H9 (cell line): Measurements from ENCODE around the gene NUMA1. TPM values are rescaled to one million over a fixed set of nuclear protein-coding genes. Genes with fewer than 3 reads are reported as not detected.

Experiments used
- DNase-seq: peaks from one replicate; pipeline ENCODE4 v3.0.0-alpha.2; 2017
- H2AFZ ChIP-seq: one replicate; pipeline ENCODE4 v1.6.1; 2013; ENCODE audit warnings: mild to moderate bottlenecking, low read length, control low read depth, moderate library complexity
- H2AK5ac ChIP-seq: 2 replicates; pipeline ENCODE4 v1.6.1; 2013; ENCODE audit warnings: low read length, control low read depth, mixed read lengths; ENCODE audit not compliant: insufficient read length
- H2BK120ac ChIP-seq: one replicate; pipeline ENCODE4 v1.6.1; 2013; ENCODE audit warnings: low read depth, mild to moderate bottlenecking, low read length, control low read depth, inconsistent platforms; ENCODE audit not compliant: poor library complexity, severe bottlenecking
- H2BK12ac ChIP-seq: 2 replicates; pipeline ENCODE4 v1.6.1; 2013; ENCODE audit warnings: low read length, control low read depth, mixed read lengths, low read depth; ENCODE audit not compliant: insufficient read length
- H2BK15ac ChIP-seq: 2 replicates; pipeline ENCODE4 v1.6.1; 2013; ENCODE audit warnings: low read depth, low read length, control low read depth
- H2BK20ac ChIP-seq: one replicate; pipeline ENCODE4 v1.6.1; 2013; ENCODE audit warnings: low read depth, mild to moderate bottlenecking, low read length, control low read depth, inconsistent platforms; ENCODE audit not compliant: poor library complexity, severe bottlenecking
- H2BK5ac ChIP-seq: 2 replicates; pipeline ENCODE4 v1.6.1; 2013; ENCODE audit warnings: low read length, control low read depth, mixed read lengths; ENCODE audit not compliant: insufficient read length
- H3K14ac ChIP-seq: 2 replicates; pipeline ENCODE4 v1.6.1; 2013; ENCODE audit warnings: low read length, control low read depth; ENCODE audit not compliant: insufficient read depth
- H3K18ac ChIP-seq: 2 replicates; pipeline ENCODE4 v1.6.1; 2013; ENCODE audit warnings: low read depth, mild to moderate bottlenecking, mixed read lengths, low read length, control low read depth; ENCODE audit not compliant: insufficient read length
- H3K23ac ChIP-seq: 2 replicates; pipeline ENCODE4 v1.6.1; 2013; ENCODE audit warnings: low read length, control low read depth, mixed read lengths, low read depth; ENCODE audit not compliant: insufficient read length
- H3K23me2 ChIP-seq: 2 replicates; pipeline ENCODE4 v1.6.1; 2013; ENCODE audit warnings: low read depth, mild to moderate bottlenecking, mixed read lengths, low read length, control low read depth; ENCODE audit not compliant: insufficient read length, poor library complexity, severe bottlenecking
- H3K27ac ChIP-seq: 2 replicates; pipeline ENCODE4 v1.5.1; 2013; ENCODE audit warnings: low read length, control low read depth, mixed read lengths, low read depth; ENCODE audit not compliant: insufficient read length
- H3K27me3 ChIP-seq: 2 replicates; pipeline ENCODE4 v1.6.1; 2013; ENCODE audit warnings: low read length, control low read depth, inconsistent platforms; ENCODE audit not compliant: insufficient read depth
- H3K4ac ChIP-seq: 2 replicates; pipeline ENCODE4 v1.6.1; 2013; ENCODE audit warnings: low read depth, mild to moderate bottlenecking, control low read depth, inconsistent platforms, low read length, moderate library complexity
- H3K4me1 ChIP-seq: 2 replicates; pipeline ENCODE4 v1.6.1; 2013; ENCODE audit warnings: low read length, control low read depth, inconsistent platforms; ENCODE audit not compliant: insufficient read depth
- H3K4me2 ChIP-seq: 2 replicates; pipeline ENCODE4 v1.6.1; 2013; ENCODE audit warnings: low read length, control low read depth, mixed read lengths; ENCODE audit not compliant: insufficient read length, insufficient read depth
- H3K56ac ChIP-seq: 2 replicates; pipeline ENCODE4 v1.6.1; 2013; ENCODE audit warnings: low read depth, mild to moderate bottlenecking, mixed read lengths, low read length, control low read depth; ENCODE audit not compliant: insufficient read length
- H3K79me1 ChIP-seq: 2 replicates; pipeline ENCODE4 v1.6.1; 2013; ENCODE audit warnings: low read depth, mild to moderate bottlenecking, moderate library complexity, low read length, control low read depth, inconsistent platforms; ENCODE audit not compliant: insufficient read depth, poor library complexity, severe bottlenecking
- H3K79me2 ChIP-seq: 2 replicates; pipeline ENCODE4 v1.6.1; 2013; ENCODE audit warnings: low read length, control low read depth, inconsistent platforms; ENCODE audit not compliant: insufficient read depth
- H3K9ac ChIP-seq: 2 replicates; pipeline ENCODE4 v1.6.1; 2013; ENCODE audit warnings: low read length, control low read depth, mixed read lengths; ENCODE audit not compliant: insufficient read length; ENCODE audit errors: extremely low read depth
- H3K9me3 ChIP-seq: one replicate; pipeline ENCODE4 v1.6.1; 2013; ENCODE audit warnings: low read depth, low read length, inconsistent platforms; ENCODE audit not compliant: control insufficient read depth
- H3T11ph ChIP-seq: one replicate; pipeline ENCODE4 v1.6.1; 2013; ENCODE audit warnings: mild to moderate bottlenecking, low read length, control low read depth, inconsistent platforms
- H4K20me1 ChIP-seq: one replicate; pipeline ENCODE4 v1.6.1; 2013; ENCODE audit not compliant: control insufficient read depth, insufficient read length, insufficient read depth
- H4K5ac ChIP-seq: 2 replicates; pipeline ENCODE4 v1.6.1; 2013; ENCODE audit warnings: low read depth, mild to moderate bottlenecking, mixed read lengths, low read length, control low read depth; ENCODE audit not compliant: insufficient read length
- H4K8ac ChIP-seq: replicated peaks from 2 replicates; pipeline ENCODE4 v1.6.1; 2013; ENCODE audit warnings: low read length, control low read depth, mixed read lengths, low read depth; ENCODE audit not compliant: insufficient read length
- H4K91ac ChIP-seq: 2 replicates; pipeline ENCODE4 v1.6.1; 2013; ENCODE audit warnings: low read depth, mild to moderate bottlenecking, moderate library complexity, mixed read lengths, low read length, control low read depth; ENCODE audit not compliant: insufficient read length
- H3K27ac Mint-ChIP-seq, 3 experiments: 2 replicates in 2 of 3; 3 replicates in 1 of 3; pipeline ENCODE4 v1.8.0; 2020 to 2021; ENCODE audit warnings: mixed read lengths in 3 of 3, mild to moderate bottlenecking in 1 of 3, moderate library complexity in 1 of 3
- H3K27me3 Mint-ChIP-seq: 2 replicates; pipeline ENCODE4 v1.8.0; 2021; ENCODE audit warnings: low read depth, mild to moderate bottlenecking, moderate library complexity, mixed read lengths
- H3K36me3 Mint-ChIP-seq, 3 experiments: 2 replicates in 2 of 3; 3 replicates in 1 of 3; pipeline ENCODE4 v1.8.0; 2020 to 2021; ENCODE audit warnings: low read depth in 3 of 3, mixed read lengths in 3 of 3; ENCODE audit not compliant: insufficient read depth in 1 of 3
- H3K4me1 Mint-ChIP-seq, 2 experiments: 2 replicates each; pipeline ENCODE4 v1.8.0; 2020; ENCODE audit warnings: mixed read lengths in 2 of 2
- H3K4me3 Mint-ChIP-seq, 2 experiments: 2 replicates in 1 of 2; 3 replicates in 1 of 2; pipeline ENCODE4 v1.8.0; 2020 to 2021; ENCODE audit warnings: mild to moderate bottlenecking in 2 of 2, mixed read lengths in 2 of 2, moderate library complexity in 1 of 2
- H3K9me3 Mint-ChIP-seq, 2 experiments: 2 replicates in 1 of 2; 3 replicates in 1 of 2; pipeline ENCODE4 v1.8.0; 2020; ENCODE audit warnings: mild to moderate bottlenecking in 2 of 2, mixed read lengths in 2 of 2, moderate library complexity in 1 of 2
- WGBS: extraction: QIAGEN DNeasy Blood & Tissue Kit; methylation state at CpG from one replicate; pipeline ENCODE4 v1.1.7; 2013; ENCODE audit warnings: missing lambda C conversion rate, low lambda C conversion rate, mixed read lengths; ENCODE audit not compliant: insufficient read length; ENCODE audit errors: extremely low coverage; 5-methylcytosine and 5-hydroxymethylcytosine counted together
- total RNA-seq: library from RNA; stranded (reverse); gene quantifications from 2 replicates; pipeline ENCODE4 v1.2.1, GENCODE V29; 2021
- TF ChIP-seq, protein P1 (sequence below): fragments of 200-600 bp; sonication (generic); conservative IDR thresholded peaks from 3 replicates; pipeline ENCODE4 v1.8.0; 2021; ENCODE audit warnings: antibody characterized with exemption, mild to moderate bottlenecking

The NUMA1 gene
- total RNA-seq, 1 experiment from 2014 or later: 136 TPM

DNA sequence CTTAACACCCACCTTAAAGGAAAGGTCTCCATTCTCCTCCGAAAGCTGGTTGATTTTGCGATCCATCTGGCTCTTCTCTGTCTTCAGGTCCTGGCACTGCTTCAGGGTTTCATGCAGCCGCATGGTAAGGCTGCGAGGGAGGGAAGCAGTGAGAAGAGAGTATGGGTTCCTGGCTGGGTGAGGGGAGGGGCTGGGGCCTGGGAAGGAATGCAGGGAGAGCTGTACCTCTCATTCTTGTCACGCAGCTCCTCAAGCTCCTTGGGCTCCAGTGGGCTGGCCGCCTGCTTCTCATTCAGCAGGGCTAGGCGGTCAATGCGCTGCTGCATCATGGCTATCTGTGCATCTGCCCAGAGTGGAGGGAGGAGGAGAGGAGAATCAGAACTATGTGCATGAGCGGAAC is 62.2 kb downstream of the NUMA1 start:
- no CpG with 5 or more reads among the region's 9 CpGs for WGBS
- H3K4ac ChIP-seq: no peak overlapping the region

More for the DNA sequence above, 62.2 kb downstream of the NUMA1 start:
- H3K79me2 ChIP-seq: no peaks in the 10 kb centered on the region
- no peak overlapping the region for H3T11ph ChIP-seq
- H3K79me1 ChIP-seq: no peaks in the 10 kb centered on the region
- Mint-ChIP-seq H3K36me3 (peaks cover 64 to 95% (median 95%) of the 10 kb centered on the region in 3 experiments), H3K27ac (no peak overlapping the region; a peak in 1 of 7 replicates), H3K4me1 (no peaks in the 10 kb centered on the region), H3K4me3 (no peak overlapping the region), H3K27me3 (no peaks in the 10 kb centered on the region; the same call in 1 of the 2 replicates), H3K9me3 (no peaks in the 10 kb centered on the region)
- no peak overlapping the region for H2BK20ac ChIP-seq
- no peak overlapping the region for H2BK5ac ChIP-seq
- no peak overlapping the region for H3K27ac ChIP-seq
- H3K27me3 ChIP-seq: no peaks in the 10 kb centered on the region
- TF ChIP-seq, protein P1, sequence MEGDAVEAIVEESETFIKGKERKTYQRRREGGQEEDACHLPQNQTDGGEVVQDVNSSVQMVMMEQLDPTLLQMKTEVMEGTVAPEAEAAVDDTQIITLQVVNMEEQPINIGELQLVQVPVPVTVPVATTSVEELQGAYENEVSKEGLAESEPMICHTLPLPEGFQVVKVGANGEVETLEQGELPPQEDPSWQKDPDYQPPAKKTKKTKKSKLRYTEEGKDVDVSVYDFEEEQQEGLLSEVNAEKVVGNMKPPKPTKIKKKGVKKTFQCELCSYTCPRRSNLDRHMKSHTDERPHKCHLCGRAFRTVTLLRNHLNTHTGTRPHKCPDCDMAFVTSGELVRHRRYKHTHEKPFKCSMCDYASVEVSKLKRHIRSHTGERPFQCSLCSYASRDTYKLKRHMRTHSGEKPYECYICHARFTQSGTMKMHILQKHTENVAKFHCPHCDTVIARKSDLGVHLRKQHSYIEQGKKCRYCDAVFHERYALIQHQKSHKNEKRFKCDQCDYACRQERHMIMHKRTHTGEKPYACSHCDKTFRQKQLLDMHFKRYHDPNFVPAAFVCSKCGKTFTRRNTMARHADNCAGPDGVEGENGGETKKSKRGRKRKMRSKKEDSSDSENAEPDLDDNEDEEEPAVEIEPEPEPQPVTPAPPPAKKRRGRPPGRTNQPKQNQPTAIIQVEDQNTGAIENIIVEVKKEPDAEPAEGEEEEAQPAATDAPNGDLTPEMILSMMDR: no peak
- H2AFZ ChIP-seq: no peak overlapping the region
- H2BK12ac ChIP-seq: no peak overlapping the region
- no peak overlapping the region for H3K18ac ChIP-seq
- no peaks in the 10 kb centered on the region for H4K20me1 ChIP-seq
- H3K23me2 ChIP-seq: no peaks in the 10 kb centered on the region
- H3K9me3 ChIP-seq: no peaks in the 10 kb centered on the region
- no peak overlapping the region for H4K5ac ChIP-seq
- H2BK15ac ChIP-seq: no peak overlapping the region
- no peak overlapping the region for H3K56ac ChIP-seq
- H3K23ac ChIP-seq: no peak overlapping the region
- H3K4me2 ChIP-seq: no peak overlapping the region
- no peak overlapping the region for H3K14ac ChIP-seq
- H2BK120ac ChIP-seq: no peak overlapping the region
- H2AK5ac ChIP-seq: no peak overlapping the region
- H3K9ac ChIP-seq: no peak overlapping the region
- no peak for DNase-seq
- no peak overlapping the region for H4K91ac ChIP-seq
- no peaks in the 10 kb centered on the region for H3K4me1 ChIP-seq
- no peak overlapping the region for H4K8ac ChIP-seq
